H1 (cell line): ENCODE data around the gene SLC5A4. TPM values are rescaled to one million over a fixed set of nuclear protein-coding genes. Genes with fewer than 3 reads are reported as not detected.

ENCODE experiments used
- CBX8 ChIP-seq: fragments of 300-800, 300-1000 bp; sonication (generic); IDR thresholded peaks from 2 replicates; pipeline ENCODE4 v1.7.1; 2016; ENCODE audit warnings: low read depth, low read length, borderline replicate concordance
- GABPA ChIP-seq: IDR thresholded peaks from 2 replicates; pipeline ENCODE4 v1.6.1; 2011; ENCODE audit warnings: mild to moderate bottlenecking, low read length, moderate library complexity, borderline replicate concordance; ENCODE audit not compliant: insufficient read depth
- GTF2F1 ChIP-seq: IDR thresholded peaks from 2 replicates; pipeline ENCODE4 v1.6.1; 2012; ENCODE audit warnings: low read depth, low read length, improper control_type of control experiment, borderline replicate concordance
- HDAC2 ChIP-seq, 2 experiments: fragments of 300-600 bp in 1 of 2; sonication (generic) in 1 of 2; IDR thresholded peaks; 2 replicates each; pipeline ENCODE4 v1.6.1; 2011 to 2012; ENCODE audit warnings: low read depth in 2 of 2, low read length in 2 of 2, mild to moderate bottlenecking in 2 of 2, moderate library complexity in 2 of 2, borderline replicate concordance in 1 of 2, inconsistent platforms in 1 of 2
- KDM5A ChIP-seq: fragments of 200-600 bp; IDR thresholded peaks from 2 replicates; pipeline ENCODE4 v1.7.1; 2012; ENCODE audit warnings: mild to moderate bottlenecking, low read length, inconsistent platforms, mixed read lengths
- NANOG ChIP-seq: IDR thresholded peaks from 2 replicates; pipeline ENCODE4 v1.6.1; 2011; ENCODE audit warnings: low read length, low read depth, mild to moderate bottlenecking, inconsistent platforms; ENCODE audit not compliant: insufficient read depth, poor library complexity, severe bottlenecking
- POLR2AphosphoS5 ChIP-seq: IDR thresholded peaks from 2 replicates; pipeline ENCODE4 v1.6.1; 2011; ENCODE audit warnings: low read depth, low read length
- SIN3A ChIP-seq, 2 experiments: IDR thresholded peaks in 1 of 2; conservative IDR thresholded peaks in 1 of 2; 2 replicates each; pipeline ENCODE4 v1.6.1; 2011 to 2012; ENCODE audit warnings: low read length in 2 of 2, improper control_type of control experiment in 1 of 2, low read depth in 1 of 2, mild to moderate bottlenecking in 1 of 2
- TAF7 ChIP-seq: optimal IDR thresholded peaks from 2 replicates; pipeline ENCODE3; 2011; ENCODE audit warnings: low read depth, mild to moderate bottlenecking, inconsistent platforms, low read length, moderate library complexity, borderline replicate concordance
- USF2 ChIP-seq: IDR thresholded peaks from 2 replicates; pipeline ENCODE4 v1.6.1; 2011; ENCODE audit warnings: low read length, improper control_type of control experiment
- YY1 ChIP-seq: IDR thresholded peaks from 2 replicates; pipeline ENCODE4 v1.6.1; 2011; ENCODE audit warnings: low read depth, mild to moderate bottlenecking, low read length
- polyA plus RNA-seq, 7 experiments: library from polyadenylated mRNA; depleted of rRNA in 3 of 7; stranded (reverse) in 5 of 7; unstranded in 2 of 7; fragments of >200 nt in 5 of 7; fragments of 200-250 nt in 2 of 7; gene quantifications; 1 replicate in 5 of 7; 2 replicates in 1 of 7; 4 replicates in 1 of 7; pipeline versions ENCODE4 v1.2.1 to v1.2.3, GENCODE V29; 2011 to 2013; ENCODE audit warnings: missing spikeins in 2 of 7, mixed read lengths in 2 of 7
- total RNA-seq: library from RNA; stranded (reverse); fragmentation: NEBNext Ultra II Directional; extraction: Animal tissue kit (Norgen Biotek cat#: 25700); gene quantifications from 2 replicates; pipeline ENCODE4 v1.2.1, GENCODE V29; 2021

Gene SLC5A4
- total and polyA plus RNA-seq, 2 of the 8 experiments (the other 6 are each of a cell fraction or from before 2014, with no cell fraction given), result 0.17 TPM; not detected in 1

DNA sequence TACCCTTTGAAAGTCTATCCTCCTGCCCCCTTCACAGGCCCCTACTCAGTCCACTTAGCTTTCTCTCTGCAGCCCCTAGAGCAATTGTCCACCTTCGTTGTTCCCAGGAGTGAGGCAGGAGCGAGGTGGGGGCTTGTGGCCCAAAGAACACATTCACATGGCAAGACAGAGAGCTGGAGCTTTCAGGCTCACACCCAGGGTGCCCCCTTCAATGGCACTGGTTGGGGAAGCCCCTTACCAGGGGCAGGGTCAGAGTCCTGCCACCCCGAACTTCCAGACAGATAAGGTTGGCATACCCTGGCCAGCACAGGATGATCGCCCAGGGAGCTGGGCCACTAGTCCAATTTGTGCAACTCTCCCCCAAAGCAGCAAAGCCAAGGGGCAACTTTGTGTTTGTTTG, 6.2 kb upstream of the SLC5A4 start (continued):
- no peak for TF ChIP-seq GTF2F1
- TF ChIP-seq SIN3A (conservative IDR thresholded peaks at IDR 0.05 in 1 of 2, IDR thresholded peaks at IDR 0.05 in 1 of 2; ENCODE audit: low read depth in 1 of 2, low read length in 2 of 2), result no peak
- TF ChIP-seq NANOG, result no peak
- no peak for TF ChIP-seq KDM5A
- TF ChIP-seq YY1, result no peak
- no peak for TF ChIP-seq CBX8
- no peak for TF ChIP-seq GABPA
- no peak for TF ChIP-seq TAF7
- TF ChIP-seq USF2, result no peak
- no peak for TF ChIP-seq POLR2AphosphoS5
- no peak for TF ChIP-seq HDAC2 (IDR thresholded peaks at IDR 0.05; ENCODE audit: borderline replicate concordance in 1 of 2, low read depth in 2 of 2, low read length in 2 of 2)
